Measurements from ENCODE around the gene KCNIP4.
"Not testable (repeated sequence)": the region's sequence is repeated elsewhere in the genome, so short reads cannot be mapped to it uniquely, and the experiment has no call there.

The KCNIP4 gene

DNA sequence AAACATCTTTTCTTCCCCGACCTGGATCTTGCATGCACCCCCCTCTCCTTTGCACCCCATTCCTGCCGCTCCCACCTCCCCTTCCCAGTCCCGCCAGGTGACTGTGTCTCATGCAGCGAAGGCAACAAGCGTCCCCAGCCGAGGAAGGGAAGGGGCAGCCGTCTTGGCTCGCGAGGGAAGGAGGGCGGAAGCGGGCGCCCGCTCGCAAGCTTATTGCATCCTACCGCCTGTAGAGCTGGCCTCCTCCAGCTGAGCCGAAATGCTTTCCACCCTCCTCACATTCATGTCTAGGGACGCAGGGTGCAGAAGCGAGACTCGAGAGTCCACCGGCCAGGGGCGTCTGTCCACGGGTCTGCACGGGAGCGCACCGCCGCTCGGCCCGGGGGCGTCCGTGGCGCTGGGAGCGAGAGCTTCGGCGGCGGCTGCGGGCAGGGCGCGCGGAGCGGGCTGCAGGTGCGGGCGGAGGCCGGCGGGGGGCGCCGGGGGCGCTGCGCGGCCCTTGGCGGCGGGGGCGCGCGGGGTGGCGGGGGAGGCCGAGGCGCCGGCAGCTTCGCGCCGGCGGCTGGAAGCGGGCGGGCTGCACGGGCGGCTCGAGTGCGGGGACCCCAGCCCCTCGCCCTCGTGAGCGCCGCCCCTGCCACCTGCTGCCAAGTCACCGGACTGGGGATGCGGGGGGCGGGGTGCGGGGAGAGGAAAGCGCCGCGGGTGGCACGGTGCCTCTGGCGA lies at the start of gene KCNIP4:
Gene KCNIP4 (minus strand): TSS at position 426 of the 726 bp plus-strand sequence.
- DNase-seq (ENCODE audit: low spot score in 2 of 2) = peak; percentile 5 to 61
- H3K27me3 ChIP-seq (ENCODE audit: low read depth) = peaks cover 19% of the 10 kb centered on the region
- in situ Hi-C loops (cut with MboI; ENCODE audit: low sequenced_read_pairs) = no loop called here
- H3K4me1 ChIP-seq = no peaks in the 10 kb centered on the region
- no peaks in the 10 kb centered on the region for H3K36me3 ChIP-seq (replicated peaks)
- no peaks in the 10 kb centered on the region for H3K9me3 ChIP-seq
- peak within 1 kb of the TSS; percentile 28 for H3K4me3 ChIP-seq

DNA sequence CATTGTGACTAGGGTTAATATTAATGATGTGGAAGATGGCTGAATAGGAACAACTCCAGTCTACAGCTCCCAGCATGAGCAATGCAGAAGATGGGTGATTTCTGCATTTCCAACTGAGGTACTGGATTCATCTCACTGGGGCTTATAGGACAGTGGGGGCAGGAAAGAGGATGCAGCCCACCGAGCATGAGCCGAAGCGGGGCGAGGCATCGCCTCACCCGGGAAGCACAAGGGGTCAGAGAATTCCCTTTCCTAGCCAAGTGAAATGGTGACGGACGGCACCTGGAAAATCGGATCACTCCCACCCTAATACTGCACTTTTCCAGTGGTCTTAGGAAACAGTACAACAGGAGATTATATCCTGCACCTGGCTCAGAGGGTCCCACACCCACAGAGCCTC lies 48.0 kb upstream of the KCNIP4 start:
- H3K27me3 ChIP-seq (ENCODE audit: low read depth); in situ Hi-C loops (cut with MboI; ENCODE audit: low sequenced_read_pairs); H3K4me1 ChIP-seq; H3K9me3 ChIP-seq; H3K36me3 ChIP-seq (replicated peaks); H3K4me3 ChIP-seq; DNase-seq (ENCODE audit: low spot score in 2 of 2): not testable (repeated sequence)

DNA sequence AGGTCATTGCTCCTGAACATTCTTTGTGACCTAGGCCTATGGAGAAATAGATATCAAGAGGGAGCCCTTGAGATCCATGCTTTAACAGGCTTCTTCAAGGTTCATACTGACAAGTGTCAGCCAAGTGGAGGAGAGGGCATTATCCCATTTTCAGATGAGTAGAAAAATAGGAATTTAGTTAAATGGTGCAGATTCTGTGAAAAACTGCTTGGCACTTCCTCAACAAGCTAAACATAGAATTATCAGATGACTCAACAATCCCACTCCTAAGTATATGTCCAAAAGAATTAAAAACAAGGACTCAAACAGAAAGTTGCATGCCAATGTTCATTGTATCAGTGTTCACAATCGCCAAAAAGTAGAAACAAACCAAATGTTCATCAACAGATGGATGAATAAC lies 43.8 kb upstream of the KCNIP4 start:
- Histone ChIP-seq H3K4me1 (no peaks in the 10 kb centered on the region), H3K4me3 (no peak overlapping the region), H3K36me3 (replicated peaks) (no peaks in the 10 kb centered on the region), H3K9me3 (no peaks in the 10 kb centered on the region), H3K27me3 (ENCODE audit: low read depth) (no peaks in the 10 kb centered on the region)
- in situ Hi-C loops (cut with MboI; ENCODE audit: low sequenced_read_pairs) = no loop called here
- no peak for DNase-seq (ENCODE audit: low spot score in 2 of 2)

DNA sequence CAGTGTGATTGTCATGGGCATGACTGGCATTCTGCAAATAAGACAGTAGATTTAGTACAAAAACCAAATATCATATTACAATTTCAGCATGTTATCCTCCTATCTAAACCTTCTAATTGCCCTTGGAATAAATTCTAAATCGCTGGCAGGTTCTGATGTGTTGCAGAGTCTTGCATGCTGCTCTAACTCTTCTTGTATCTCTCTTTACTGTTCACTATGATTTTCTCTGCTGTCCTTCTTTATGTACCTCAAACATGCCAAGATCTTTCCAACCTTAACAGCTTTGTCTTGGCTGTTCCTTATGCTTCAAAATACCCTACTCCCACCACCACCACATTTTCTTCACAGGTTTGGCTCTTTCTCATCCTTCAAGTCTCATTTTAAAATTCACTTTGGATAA lies 43.0 kb upstream of the KCNIP4 start:
- no peaks in the 10 kb centered on the region for H3K36me3 ChIP-seq (replicated peaks)
- H3K9me3 ChIP-seq = no peaks in the 10 kb centered on the region
- no peaks in the 10 kb centered on the region for H3K4me1 ChIP-seq
- in situ Hi-C loops (cut with MboI; ENCODE audit: low sequenced_read_pairs) = no loop called here
- no peaks in the 10 kb centered on the region for H3K27me3 ChIP-seq (ENCODE audit: low read depth)
- no peak for DNase-seq (ENCODE audit: low spot score in 2 of 2)
- no peak overlapping the region for H3K4me3 ChIP-seq

DNA sequence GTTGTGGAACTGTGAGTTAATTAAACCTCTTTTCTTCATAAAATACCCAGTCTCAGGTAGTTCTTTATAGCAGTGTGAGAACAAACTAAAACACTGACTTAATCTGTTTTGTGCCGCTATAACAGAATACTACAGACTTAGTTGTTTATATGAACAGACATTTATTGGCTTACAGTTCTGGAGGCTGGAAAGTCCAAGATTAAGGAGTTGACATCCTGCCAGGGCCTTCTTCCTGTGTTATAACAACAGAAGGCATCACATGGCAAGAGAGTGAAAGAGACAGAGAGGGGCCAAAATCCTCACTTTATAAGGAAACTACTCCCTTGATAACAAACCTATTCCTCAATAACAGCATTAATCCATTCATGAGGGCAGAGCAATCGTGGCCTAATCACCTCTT lies 42.5 kb upstream of the KCNIP4 start:
- no peaks in the 10 kb centered on the region for H3K4me1 ChIP-seq
- H3K36me3 ChIP-seq (replicated peaks) = no peaks in the 10 kb centered on the region
- no peaks in the 10 kb centered on the region for H3K9me3 ChIP-seq
- H3K27me3 ChIP-seq (ENCODE audit: low read depth) = no peaks in the 10 kb centered on the region
- no peak overlapping the region for H3K4me3 ChIP-seq
- in situ Hi-C loops (cut with MboI; ENCODE audit: low sequenced_read_pairs) = no loop called here
- no peak for DNase-seq (ENCODE audit: low spot score in 2 of 2)

DNA sequence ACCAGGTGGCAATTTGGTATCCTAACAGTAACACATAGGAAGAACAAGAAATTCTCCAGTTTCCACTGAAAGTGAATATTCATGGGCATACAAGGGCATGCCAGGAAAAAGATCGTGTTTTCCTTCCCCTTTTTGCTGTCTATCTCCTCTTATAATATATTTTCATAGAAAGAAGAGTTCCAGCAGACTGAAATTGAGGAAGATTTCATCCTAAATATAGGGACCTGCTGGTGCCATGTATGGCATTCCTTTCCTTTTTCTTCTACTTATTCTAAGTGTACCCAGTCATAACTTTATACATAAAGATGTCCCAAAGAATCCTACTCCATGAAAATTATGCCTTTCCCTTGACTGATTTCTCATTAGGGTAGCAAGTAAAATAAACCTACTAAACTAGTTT lies 40.8 kb upstream of the KCNIP4 start:
- Histone ChIP-seq H3K27me3 (ENCODE audit: low read depth) (no peaks in the 10 kb centered on the region), H3K9me3 (no peaks in the 10 kb centered on the region), H3K36me3 (replicated peaks) (no peaks in the 10 kb centered on the region), H3K4me3 (no peak overlapping the region), H3K4me1 (no peaks in the 10 kb centered on the region)
- no peak for DNase-seq (ENCODE audit: low spot score in 2 of 2)
- in situ Hi-C loops (cut with MboI; ENCODE audit: low sequenced_read_pairs) = no loop called here

DNA sequence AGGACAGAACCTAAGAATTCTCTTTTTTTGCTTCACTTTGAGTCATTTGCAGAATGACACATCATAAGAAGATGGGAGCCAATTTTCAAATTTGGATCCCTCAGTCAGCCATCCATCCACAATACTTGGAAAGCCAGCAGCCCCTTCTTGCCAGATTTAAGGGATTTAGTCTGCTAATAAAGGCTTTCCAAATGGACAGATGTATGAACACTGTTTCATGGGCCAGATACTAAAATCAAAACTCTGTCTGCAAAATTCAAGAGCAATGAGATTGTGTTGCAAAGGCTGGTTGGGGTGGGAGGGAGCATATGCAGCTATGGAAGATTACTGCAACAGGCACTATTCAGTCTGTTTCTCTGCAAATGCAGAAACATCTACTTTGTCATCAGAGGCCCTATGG lies 37.7 kb upstream of the KCNIP4 start:
- Histone ChIP-seq H3K27me3 (ENCODE audit: low read depth) (no peaks in the 10 kb centered on the region), H3K9me3 (no peaks in the 10 kb centered on the region), H3K4me1 (no peaks in the 10 kb centered on the region), H3K4me3 (no peak overlapping the region), H3K36me3 (replicated peaks) (no peaks in the 10 kb centered on the region)
- in situ Hi-C loops (cut with MboI; ENCODE audit: low sequenced_read_pairs) = no loop called here
- DNase-seq (ENCODE audit: low spot score in 2 of 2) = no peak

DNA sequence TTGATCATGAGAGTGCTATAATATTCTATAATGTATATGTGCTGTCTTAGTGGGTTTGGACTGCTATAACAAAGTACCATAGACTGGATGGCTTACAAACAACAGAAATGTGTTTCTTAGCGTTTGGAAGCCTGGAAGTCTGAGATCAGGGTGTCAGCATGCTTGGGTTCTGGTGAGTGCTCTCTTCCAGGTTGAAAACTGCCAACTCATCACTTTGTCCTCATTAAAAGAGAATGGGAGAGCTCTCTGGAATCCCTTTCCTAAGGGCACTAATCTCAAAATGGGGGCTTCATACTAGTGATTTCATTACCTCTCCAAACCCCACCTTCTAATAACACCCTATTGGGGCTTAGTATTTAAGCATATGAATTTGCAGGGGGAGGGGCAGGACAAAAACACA lies 33.5 kb upstream of the KCNIP4 start:
- H3K9me3 ChIP-seq = no peaks in the 10 kb centered on the region
- in situ Hi-C loops (cut with MboI; ENCODE audit: low sequenced_read_pairs) = no loop called here
- H3K36me3 ChIP-seq (replicated peaks) = no peaks in the 10 kb centered on the region
- H3K27me3 ChIP-seq (ENCODE audit: low read depth) = no peaks in the 10 kb centered on the region
- DNase-seq (ENCODE audit: low spot score in 2 of 2) = no peak
- H3K4me3 ChIP-seq = no peak overlapping the region
- H3K4me1 ChIP-seq = no peaks in the 10 kb centered on the region

DNA sequence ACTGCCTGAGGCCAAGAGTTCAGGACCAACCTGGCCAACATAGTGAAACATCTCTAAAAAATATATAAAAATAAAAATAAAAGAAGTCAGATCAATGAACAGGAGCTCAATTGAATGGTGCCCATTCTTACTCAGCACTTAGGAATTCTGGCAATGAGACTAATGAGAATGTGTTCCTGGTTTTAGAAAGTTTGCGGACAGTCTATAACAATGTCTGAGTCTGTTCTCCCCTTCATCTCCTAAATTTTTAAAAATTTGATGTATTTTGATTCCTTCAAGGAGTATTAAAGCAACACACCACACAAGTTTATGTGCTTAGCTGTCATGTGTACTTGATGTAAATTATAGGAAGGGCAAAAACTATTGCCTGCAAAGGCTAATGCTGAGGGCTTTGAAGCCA lies 30.6 kb upstream of the KCNIP4 start:
- Histone ChIP-seq H3K36me3 (replicated peaks) (no peaks in the 10 kb centered on the region), H3K4me1 (peaks cover 2% of the 10 kb centered on the region; the same call in 1 of the 2 replicates), H3K27me3 (ENCODE audit: low read depth) (no peaks in the 10 kb centered on the region), H3K9me3 (no peaks in the 10 kb centered on the region), H3K4me3 (no peak overlapping the region)
- no peak for DNase-seq (ENCODE audit: low spot score in 2 of 2)
- in situ Hi-C loops (cut with MboI; ENCODE audit: low sequenced_read_pairs) = no loop called here

DNA sequence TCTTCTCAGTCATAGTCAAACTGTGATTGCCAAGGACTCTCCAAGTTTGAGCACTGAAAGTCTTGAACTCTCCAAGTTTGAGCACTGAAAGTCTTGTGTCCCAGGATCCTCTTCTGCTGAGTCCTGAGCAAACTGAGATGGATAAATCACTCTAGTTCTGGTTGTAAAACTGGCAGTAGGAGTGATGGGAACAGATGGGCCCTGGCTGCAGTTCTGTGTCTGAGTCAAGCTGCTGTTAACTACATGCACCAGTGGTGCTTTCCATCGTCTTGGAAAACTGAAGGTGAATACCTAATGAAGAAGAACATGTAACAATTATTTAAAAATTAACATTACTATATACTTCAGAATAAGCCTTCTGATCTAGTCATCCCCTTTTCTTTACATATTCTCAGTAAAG lies 27.6 kb upstream of the KCNIP4 start:
- H3K27me3 ChIP-seq (ENCODE audit: low read depth) = no peaks in the 10 kb centered on the region
- H3K4me1 ChIP-seq = peaks cover 4% of the 10 kb centered on the region; the same call in 1 of the 2 replicates
- H3K9me3 ChIP-seq = no peaks in the 10 kb centered on the region
- no peak overlapping the region for H3K4me3 ChIP-seq
- in situ Hi-C loops (cut with MboI; ENCODE audit: low sequenced_read_pairs) = no loop called here
- H3K36me3 ChIP-seq (replicated peaks) = no peaks in the 10 kb centered on the region
- DNase-seq (ENCODE audit: low spot score in 2 of 2) = no peak

DNA sequence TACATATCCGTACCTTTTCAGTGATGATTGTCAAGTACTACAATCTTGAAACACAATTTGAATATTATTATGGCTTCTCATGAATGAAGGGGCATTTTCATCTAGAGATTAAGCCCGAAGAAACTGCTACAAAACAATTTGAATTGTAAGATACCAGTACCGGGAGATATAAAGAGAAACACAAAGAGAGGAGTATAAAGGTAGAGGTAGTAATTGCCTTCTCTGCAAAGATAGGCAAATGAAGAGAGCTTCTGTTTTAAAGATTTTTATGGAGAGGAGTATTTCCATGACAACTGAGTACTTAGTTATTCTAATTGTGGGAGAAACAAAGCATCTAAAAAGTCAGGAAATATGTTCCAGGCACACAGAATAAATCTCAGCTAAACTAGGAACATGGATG lies 25.3 kb upstream of the KCNIP4 start:
- DNase-seq (ENCODE audit: low spot score in 2 of 2) = peak in 1 of 2 experiments; percentile 65
- Histone ChIP-seq H3K9me3 (no peaks in the 10 kb centered on the region), H3K36me3 (replicated peaks) (no peaks in the 10 kb centered on the region), H3K4me1 (peaks cover 4% of the 10 kb centered on the region; the same call in 1 of the 2 replicates), H3K27me3 (ENCODE audit: low read depth) (no peaks in the 10 kb centered on the region), H3K4me3 (no peak overlapping the region)
- in situ Hi-C loops (cut with MboI; ENCODE audit: low sequenced_read_pairs) = no loop called here

DNA sequence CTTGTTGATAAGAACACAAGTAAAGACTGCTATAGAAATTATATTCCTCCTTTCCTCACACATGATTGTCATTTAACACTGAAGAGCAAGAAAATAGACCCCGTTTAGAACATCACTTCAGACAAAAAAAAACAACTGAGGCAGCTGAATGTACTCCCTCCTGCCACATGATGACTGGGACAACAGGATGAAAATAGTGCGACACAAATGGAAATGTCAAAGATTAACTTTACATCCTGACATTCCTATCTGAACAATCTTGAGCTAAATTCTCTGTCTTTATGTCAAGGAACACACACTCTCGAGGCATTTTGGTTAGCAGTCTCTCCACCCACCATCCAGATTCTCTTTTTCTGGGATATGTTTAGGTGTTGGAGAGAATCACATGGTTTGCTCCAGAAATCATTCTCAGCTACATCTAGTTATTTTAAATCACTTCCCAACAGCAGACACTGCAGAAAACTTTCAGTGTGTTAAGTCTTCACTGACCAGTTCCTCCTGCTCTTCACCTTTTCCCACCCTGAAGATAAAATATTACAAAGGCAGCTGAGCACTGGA lies 16.3 kb upstream of the KCNIP4 start:
- Histone ChIP-seq H3K27me3 (ENCODE audit: low read depth) (no peaks in the 10 kb centered on the region), H3K9me3 (no peaks in the 10 kb centered on the region), H3K4me3 (no peak overlapping the region), H3K36me3 (replicated peaks) (no peaks in the 10 kb centered on the region), H3K4me1 (no peaks in the 10 kb centered on the region)
- DNase-seq (ENCODE audit: low spot score in 2 of 2) = no peak
- in situ Hi-C loops (cut with MboI; ENCODE audit: low sequenced_read_pairs) = no loop called here

DNA sequence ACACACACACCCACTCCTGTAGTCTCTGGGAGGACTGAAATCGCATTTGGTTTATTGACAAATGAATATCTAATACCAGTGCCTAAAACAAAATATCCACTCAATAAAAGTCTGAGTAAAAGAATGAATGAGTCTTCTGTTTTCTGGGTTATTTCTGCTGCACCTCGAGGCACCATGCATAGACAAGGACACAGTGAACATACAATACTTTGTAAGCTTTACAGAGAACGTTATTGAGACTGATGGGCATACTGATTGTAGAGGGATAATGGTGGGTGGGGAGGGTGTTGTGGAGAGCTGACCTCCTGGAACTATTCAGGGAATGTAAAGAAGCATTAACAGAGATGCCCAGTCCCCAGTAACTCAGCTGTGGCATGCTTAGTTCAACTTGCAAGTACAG lies 14.1 kb upstream of the KCNIP4 start:
- DNase-seq (ENCODE audit: low spot score in 2 of 2) = no peak
- Histone ChIP-seq H3K9me3 (no peaks in the 10 kb centered on the region), H3K36me3 (replicated peaks) (no peaks in the 10 kb centered on the region), H3K27me3 (ENCODE audit: low read depth) (no peaks in the 10 kb centered on the region), H3K4me1 (no peaks in the 10 kb centered on the region), H3K4me3 (no peak overlapping the region)
- in situ Hi-C loops (cut with MboI; ENCODE audit: low sequenced_read_pairs) = no loop called here

DNA sequence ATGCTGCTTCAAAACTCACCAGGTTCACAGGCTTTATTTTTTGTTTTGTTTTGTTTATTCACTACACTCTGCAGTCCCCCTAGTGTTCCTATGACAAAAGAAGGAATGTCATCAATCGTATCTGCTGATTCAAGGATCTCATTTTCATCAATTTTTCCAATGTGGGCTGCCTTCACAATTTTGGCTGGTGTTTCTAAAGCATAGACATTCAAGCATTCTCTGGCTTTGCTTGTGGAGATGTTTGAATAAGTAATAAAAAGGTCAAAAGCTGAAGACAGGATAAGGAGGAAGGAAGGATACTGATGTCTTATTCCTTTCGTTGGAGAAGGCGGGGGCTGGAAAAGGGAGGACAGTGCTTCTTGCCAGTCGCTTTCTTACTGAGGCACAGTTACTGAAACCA lies 12.2 kb upstream of the KCNIP4 start:
- Histone ChIP-seq H3K36me3 (replicated peaks) (no peaks in the 10 kb centered on the region), H3K27me3 (ENCODE audit: low read depth) (0 out of 2 replicates have a peak, but pooled peaks cover 2% of the 10 kb centered on the region), H3K4me1 (no peaks in the 10 kb centered on the region), H3K4me3 (no peak overlapping the region), H3K9me3 (no peaks in the 10 kb centered on the region)
- no peak for DNase-seq (ENCODE audit: low spot score in 2 of 2)
- in situ Hi-C loops (cut with MboI; ENCODE audit: low sequenced_read_pairs) = no loop called here

DNA sequence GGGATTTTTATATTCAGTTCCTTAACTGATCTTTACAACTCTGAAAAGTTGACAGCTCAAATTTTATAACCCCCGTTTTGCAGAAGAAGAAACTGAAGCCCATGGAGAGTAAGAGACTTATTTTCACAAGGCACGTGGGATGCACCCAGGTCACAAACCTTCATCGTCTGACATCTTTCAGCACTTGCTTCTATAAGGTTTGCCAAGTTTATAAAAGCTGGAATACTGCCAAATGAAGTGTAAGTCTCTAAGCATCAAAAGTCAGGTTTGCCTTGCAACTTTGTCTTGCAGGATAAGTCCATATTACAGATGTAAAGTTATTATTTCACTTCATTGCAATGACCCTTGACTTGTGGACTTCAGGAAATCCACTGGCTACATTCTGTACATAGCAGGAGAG lies 6.3 kb upstream of the KCNIP4 start:
- DNase-seq (ENCODE audit: low spot score in 2 of 2) = no peak
- H3K4me3 ChIP-seq = no peak overlapping the region
- H3K4me1 ChIP-seq = no peaks in the 10 kb centered on the region
- no peaks in the 10 kb centered on the region for H3K36me3 ChIP-seq (replicated peaks)
- H3K9me3 ChIP-seq = no peaks in the 10 kb centered on the region
- H3K27me3 ChIP-seq (ENCODE audit: low read depth) = peaks cover 2% of the 10 kb centered on the region; the same call in 1 of the 2 replicates
- in situ Hi-C loops (cut with MboI; ENCODE audit: low sequenced_read_pairs) = no loop called here

Data from HAP-1 (cell line).